SH-SY5Y (cell line): ENCODE measurements around the gene CD48.

Source experiments
- GATA2 ChIP-seq: IDR thresholded peaks from 2 replicates; pipeline ENCODE4 v1.6.1; 2011; ENCODE audit warnings: mild to moderate bottlenecking, low read depth, low read length
- GATA3 ChIP-seq: IDR thresholded peaks from 2 replicates; pipeline ENCODE4 v1.6.1; 2011; ENCODE audit warnings: low read depth, mild to moderate bottlenecking, low read length, moderate library complexity

- TF ChIP-seq GATA2 (no peak), GATA3 (no peak)
Observed at GRCh38 chr1:160642281-160642644, 69.4 kb downstream of the CD48 start.
